ENCODE data around the gene LRRC4C.

DNA sequence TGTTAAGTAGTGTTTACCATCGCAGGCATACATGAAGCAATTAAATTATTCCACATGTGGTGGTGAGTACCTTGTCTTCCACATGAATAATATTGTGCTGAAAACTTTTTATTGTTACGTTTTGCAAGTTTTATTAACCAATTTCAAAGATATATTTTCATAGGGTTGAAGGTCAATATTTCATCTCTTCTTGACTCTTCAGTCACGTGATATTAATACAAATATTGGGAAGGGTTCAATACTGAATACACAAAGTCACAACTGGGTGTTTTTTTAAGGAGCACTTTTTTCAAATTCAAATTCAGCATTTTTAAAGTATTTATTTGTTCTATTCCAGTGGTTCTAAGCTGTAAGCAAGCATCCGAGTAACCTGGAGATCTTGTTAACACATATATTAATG, 348.9 kb downstream of the LRRC4C start:
- TF ChIP-seq, protein P1, sequence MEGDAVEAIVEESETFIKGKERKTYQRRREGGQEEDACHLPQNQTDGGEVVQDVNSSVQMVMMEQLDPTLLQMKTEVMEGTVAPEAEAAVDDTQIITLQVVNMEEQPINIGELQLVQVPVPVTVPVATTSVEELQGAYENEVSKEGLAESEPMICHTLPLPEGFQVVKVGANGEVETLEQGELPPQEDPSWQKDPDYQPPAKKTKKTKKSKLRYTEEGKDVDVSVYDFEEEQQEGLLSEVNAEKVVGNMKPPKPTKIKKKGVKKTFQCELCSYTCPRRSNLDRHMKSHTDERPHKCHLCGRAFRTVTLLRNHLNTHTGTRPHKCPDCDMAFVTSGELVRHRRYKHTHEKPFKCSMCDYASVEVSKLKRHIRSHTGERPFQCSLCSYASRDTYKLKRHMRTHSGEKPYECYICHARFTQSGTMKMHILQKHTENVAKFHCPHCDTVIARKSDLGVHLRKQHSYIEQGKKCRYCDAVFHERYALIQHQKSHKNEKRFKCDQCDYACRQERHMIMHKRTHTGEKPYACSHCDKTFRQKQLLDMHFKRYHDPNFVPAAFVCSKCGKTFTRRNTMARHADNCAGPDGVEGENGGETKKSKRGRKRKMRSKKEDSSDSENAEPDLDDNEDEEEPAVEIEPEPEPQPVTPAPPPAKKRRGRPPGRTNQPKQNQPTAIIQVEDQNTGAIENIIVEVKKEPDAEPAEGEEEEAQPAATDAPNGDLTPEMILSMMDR (IDR thresholded peaks at IDR 0.05): no peak
- no peak for TF ChIP-seq POLR2A (IDR thresholded peaks at IDR 0.05)

Data from heart left ventricle (tissue), 13 donors.